Activated CD8-positive, alpha-beta memory T cell treated with anti-CD3 and anti-CD28 coated beads, Interleukin-2, amount 50 U/mL, for 4 hours (primary cell): ENCODE measurements around the gene CHCHD3.

Experiments used
- DNase-seq: peaks from one replicate; pipeline ENCODE4 v3.0.0-alpha.2; 2020

The CHCHD3 gene

DNA sequence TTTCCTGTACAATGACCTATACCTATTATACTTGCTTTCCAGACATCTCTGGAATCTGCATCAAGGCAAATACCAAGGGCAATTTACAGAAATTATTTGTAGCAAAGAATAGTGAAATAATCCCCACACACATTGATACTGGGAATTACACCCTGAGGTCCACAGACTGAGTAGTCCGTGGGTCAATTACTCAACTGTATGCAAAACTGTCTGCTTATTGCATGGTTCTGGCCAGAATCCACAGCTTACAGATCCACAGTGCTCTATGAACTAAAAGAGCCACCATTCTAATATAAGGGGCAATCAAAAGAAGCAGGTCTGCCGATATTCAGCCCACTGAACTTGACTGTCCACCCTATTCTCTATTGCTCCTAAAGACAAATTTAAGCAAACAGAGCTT is 5.7 kb downstream of the CHCHD3 start:
- no peak for DNase-seq

DNA sequence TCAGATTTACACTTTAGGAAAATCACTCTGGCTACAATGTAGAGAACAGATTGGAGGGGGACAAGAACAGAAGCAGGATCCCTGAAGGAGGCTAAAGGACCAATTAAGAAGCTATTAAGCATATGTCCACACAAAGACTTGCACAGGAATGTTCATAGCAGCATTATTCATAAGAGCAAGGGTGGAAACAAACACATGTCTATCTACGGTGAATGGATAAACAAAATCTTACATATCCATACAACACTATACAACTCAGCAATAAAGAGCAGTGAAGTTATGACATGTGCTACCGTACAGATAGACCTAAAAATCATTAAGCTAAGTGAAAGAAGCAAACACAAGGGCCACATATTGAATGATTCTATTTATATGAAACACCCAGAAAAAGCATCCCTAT is 10.4 kb downstream of the CHCHD3 start:
- DNase-seq, result no peak

DNA sequence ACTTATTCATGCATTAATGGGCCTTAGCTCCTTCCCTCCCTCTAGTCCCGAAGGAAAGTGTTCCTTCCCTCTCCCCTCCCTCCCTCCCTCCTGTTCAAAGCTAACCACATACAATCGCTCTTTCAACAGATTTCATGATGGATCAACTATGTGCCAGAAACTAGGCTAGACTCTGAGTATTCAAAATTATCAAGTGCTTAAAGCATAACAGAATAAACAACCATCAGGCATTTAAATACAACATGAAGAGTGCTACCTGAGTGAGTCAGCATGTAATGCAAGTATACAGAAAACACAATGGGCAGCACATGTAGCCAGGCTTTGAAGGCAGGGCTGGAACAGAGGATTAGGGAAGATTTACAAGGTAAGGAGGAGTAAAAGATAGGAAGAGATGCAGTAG is 11.3 kb downstream of the CHCHD3 start:
- no peak for DNase-seq

DNA sequence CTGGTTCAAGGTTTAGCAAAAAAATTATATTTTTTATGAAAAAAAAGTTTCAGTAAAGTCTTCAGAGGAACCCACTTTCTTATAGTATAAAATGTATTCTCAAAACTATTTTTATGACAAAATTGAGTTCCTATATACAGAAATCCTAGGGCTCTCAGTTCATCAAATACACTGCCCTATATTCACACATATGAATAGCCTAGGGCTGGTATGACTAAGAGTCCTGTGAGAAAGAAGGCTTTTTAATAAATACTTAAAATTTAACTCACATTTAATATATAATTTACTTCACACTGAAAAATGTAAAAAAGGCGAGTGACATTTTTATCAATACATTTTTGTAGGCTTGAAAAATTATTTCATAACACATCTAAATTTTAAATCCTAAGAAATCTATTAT is 16.6 kb downstream of the CHCHD3 start:
- no peak for DNase-seq

DNA sequence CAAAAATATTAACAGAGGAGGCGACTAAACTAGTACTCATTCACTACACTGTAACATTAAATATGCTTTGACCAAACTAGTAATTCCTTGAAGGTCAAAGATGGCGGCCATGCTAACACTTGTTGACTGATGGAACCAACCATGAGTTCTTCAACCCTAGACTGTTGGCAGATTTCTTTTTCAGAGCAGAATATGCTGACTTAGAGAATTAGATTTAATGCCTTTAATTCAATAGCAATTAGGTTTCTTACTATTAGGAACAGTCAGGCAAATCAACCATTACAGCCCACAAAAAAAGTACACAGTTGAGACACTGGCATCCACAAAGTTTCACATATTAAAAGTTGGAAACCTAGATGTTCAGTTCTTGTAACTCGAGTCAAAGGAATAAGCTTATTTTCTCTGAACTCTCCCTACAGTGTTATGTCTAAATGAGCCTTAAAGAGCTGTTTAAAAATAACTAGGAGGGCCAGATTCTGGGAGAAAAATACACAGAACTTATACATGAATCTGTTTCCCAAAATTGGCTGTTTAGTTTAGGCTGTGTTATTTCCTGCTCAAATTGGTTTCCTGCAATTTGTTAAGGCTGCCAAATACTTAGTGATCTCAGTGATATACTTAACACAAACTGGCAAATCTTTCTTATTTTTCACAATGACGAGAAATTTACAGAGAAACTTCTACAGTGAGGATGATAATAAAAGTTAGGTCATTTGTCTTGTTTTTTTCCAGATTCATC is 17.6 kb downstream of the CHCHD3 start:
- DNase-seq, result no peak

DNA sequence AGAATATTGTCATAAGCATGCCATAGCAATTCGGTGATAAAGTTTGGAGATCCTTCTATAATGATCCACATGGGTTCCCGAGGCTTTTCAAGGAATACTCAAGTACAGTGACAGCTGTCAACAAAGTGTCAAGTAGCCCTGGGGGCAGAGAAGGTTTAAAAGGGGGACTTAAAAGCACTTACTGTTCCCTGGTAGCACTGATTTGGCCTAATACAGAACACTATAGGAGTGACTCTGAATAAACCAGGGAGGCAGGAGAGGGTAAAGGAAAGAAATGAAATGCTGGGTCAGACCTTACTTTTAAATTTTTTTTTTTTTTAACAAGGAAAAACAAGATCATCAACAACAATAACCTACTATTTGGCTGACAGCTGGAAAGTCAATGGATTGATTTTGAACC is 20.1 kb downstream of the CHCHD3 start:
- no peak for DNase-seq

DNA sequence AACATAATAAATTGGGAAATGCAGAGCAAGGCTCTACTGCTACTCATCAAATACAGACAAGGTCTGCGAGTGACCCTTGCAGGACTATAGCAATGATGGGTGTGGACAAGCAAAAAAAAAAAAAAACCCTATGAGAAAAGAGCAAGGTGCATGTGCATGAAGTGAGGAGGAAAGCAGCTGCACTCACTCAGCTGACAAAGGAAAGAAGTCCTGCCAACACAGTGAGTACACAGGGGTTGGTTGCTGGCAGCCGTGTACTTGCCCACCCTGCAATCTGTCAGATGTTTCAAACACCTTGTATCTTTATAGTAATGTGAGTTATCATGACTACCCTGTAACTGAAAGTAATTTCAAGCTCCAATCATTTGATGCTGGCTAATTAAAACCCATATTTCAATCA is 20.5 kb downstream of the CHCHD3 start:
- no peak for DNase-seq

DNA sequence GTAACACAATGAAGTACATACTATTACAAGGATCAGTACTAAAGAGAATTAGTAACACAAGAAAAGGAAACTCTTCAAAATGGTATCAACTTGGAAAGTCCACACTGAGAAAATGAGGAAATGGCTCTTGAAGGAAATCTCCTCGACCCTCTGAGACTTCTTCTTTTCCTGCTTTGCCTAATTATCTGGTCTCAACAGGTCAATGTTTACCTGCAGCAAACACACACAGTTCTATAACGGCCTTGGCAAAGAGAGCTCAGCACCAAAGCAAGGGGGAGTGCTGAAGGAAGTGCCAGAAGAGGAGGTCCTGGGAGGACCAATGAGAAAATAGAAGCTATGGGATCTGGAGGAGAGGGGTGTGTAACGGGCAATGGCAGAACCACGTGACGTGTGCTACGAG is 21.9 kb downstream of the CHCHD3 start:
- no peak for DNase-seq

DNA sequence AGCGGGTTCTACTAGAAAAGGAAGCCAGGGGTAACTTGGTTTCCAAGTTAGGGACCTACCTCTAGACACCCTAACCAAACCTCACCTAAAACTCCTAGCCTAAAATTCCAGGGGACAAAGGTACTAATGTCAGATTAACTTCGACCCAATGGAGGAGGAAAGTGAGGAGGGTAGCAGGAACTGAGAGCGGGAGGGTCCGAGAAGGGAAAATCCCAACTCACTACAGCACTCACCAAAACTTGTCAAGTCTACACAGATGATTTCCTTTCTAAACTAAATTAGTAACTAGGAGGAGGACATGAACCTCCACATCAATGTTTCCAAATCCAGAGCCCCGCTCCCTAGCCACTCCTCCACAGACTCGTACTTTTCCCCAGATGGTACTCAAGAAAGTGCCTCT is 22.6 kb downstream of the CHCHD3 start:
- no peak for DNase-seq

DNA sequence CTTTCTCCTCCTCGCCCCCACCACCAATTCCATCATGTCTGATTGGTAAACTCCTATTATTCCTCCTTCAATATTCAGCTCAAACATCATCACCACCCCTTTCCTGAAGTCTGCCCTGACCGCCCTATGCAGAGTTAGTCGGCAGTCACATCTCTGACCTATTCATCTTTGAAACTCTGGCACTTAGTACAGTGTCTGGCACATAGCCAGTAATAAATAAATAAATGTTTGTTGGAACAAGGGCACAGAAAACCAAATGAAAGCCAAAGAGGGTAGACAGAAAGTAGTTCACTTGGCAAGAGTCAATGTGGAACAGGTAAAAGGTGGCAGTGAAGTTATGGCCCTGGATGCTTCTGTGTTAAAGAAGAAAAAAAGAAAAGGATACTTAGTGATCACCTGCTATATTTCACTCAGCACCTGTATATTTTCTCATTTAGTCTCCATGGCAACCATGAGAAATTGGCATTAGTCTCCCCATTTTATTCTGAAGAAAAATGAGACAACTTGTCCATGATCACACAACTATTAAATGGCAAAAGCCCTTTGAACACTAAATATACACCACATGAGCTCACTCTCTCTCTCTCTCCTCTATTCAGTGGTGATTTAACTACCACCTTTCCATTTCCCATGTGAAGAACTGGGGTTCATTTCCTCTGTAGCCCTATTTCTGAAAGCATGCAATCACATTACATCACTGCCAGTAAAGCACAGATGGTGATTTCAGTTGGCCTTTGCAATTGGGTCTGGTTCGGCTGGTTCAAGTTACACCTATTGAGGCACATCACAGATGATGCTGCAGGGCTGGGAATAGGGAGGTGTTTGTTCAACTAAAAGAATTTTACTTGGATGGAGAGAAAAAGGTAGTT is 25.3 kb downstream of the CHCHD3 start:
- DNase-seq, result no peak

DNA sequence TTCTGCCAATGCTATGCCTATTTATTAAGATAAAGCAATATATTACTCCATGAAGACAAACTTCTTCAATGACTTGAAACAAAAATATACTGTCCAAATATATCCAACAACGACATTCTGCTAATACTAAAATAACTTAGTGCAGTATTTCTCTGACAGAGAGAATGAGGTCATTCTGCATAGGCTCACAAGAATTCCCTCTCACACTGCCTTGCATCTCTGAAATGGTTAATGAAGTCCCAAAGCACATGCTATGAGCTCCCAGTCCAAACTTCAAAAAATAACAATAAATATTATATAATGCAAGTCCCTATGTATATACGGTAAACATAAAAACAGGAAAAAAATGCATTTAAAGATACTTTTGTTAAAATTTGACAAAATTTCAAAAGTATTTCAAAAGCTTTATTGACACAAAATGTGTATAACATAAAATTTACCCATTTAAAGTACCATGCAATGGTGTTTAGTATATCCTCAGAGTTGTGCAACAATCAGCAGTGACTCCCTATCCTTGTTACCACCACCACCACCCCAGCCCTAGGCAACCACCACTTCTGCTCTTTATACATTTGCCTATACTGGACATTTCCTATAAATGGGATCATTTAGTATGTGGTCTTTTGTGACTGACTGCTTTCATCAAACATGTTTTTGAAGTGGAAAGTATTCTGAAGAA is 27.6 kb downstream of the CHCHD3 start:
- no peak for DNase-seq

DNA sequence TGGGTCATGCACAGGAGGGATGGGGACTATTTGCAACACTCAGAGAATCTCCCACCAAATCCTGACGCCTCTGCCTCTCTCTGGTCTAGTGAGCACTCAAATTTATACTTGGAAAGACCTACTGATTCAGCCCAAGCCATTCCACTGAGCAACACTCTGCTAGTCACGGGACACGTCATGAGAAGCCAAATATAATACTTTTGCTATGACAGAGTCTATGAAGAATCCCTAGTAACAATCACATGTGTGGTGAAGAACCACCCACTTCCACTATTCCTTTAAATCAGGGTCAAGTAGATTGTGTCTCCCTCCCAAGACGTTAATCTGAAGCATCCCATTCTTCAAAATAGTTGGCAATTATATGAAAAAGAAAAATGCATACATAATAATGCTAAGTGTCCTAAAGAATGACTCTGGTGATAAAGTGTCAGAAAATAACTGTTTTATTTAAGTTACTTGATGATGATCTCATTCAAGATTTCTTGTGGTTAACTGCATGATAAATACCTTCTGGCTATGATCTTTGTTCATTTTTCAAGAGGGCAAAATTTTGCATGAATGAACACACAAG is 28.5 kb downstream of the CHCHD3 start:
- no peak for DNase-seq

DNA sequence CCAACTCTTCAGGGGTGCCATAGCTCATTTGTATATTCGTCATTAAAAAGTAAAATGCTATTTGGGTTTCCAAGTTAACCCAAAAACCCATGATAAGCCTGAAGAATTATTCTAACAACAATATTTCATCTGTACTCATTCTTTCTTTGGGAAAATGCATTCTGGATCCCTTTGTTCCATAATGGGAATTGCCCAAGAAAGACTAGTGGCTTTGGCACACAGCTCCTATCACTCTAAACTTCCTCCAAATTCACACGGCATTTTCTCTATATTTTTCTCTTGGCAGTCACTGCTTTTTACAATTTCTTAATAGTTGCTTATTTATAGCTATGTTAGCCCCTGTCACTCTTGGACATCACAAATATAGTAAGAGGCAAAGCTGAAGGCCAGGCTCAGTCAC is 29.1 kb downstream of the CHCHD3 start:
- no peak for DNase-seq

DNA sequence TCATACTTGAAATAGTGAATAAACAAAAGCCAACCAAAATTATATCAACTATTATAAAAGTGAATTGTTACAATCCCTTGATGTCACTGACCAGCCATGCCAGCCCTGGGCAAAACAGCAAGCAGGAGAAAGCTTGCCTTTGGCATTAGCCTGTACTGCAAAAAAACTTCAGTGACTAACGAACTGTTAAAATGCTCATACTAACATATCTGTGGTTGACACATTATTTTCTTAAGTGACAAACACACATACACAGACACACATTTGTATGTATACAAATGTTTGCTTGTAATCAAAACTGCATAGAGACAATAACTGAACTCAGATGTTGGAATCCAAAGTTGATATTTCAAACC is 29.5 kb downstream of the CHCHD3 start:
- DNase-seq, result no peak

DNA sequence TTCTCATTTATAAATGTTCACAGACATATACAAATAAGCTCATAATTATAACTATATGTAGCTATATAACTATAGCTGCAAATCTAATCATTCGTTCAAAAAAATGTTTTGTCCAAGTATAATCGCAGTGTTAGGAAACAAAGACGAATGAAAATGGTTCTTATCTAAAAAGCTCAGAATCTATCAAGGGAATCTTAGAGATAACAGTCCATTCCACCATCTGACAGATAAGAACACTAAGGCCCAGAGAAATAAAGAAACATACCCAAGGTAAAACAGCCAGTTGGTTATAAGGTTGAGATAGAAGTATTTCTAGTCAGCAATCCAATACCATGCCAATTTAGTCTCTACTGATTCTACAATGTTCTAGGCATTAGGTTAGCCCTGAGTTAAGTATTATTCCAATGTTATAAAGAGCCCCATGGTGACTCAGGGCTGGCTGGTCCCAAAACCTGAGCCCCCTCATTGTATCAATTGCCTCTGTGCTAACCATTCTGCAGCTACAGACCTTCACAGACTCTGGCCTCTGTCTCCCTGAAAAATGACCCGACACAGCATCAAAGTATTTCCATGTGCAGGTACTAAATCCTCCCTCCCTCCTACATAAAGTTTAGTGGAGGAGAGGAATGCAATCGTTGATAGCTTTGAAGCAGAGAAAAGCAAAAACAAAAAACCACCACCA is 30.0 kb downstream of the CHCHD3 start:
- no peak for DNase-seq

DNA sequence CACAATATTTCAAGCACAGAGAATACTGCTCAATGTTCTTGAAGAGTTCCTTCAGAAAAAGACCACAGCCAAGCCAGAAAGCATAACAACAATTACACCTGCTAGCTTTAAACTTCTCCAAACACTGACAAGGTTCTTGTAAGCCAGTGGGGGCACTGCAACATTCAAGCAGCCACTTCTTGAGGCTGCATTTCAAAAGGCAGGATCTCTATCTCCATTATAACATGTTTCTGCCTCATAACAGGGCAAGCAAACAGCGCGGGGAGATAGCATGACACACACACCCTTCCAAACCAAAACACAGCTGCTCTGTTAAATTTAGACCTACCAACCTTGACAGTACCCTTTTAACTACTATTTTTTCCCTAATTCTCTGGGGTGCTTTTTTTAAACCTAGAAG is 30.8 kb downstream of the CHCHD3 start:
- no peak for DNase-seq

DNA sequence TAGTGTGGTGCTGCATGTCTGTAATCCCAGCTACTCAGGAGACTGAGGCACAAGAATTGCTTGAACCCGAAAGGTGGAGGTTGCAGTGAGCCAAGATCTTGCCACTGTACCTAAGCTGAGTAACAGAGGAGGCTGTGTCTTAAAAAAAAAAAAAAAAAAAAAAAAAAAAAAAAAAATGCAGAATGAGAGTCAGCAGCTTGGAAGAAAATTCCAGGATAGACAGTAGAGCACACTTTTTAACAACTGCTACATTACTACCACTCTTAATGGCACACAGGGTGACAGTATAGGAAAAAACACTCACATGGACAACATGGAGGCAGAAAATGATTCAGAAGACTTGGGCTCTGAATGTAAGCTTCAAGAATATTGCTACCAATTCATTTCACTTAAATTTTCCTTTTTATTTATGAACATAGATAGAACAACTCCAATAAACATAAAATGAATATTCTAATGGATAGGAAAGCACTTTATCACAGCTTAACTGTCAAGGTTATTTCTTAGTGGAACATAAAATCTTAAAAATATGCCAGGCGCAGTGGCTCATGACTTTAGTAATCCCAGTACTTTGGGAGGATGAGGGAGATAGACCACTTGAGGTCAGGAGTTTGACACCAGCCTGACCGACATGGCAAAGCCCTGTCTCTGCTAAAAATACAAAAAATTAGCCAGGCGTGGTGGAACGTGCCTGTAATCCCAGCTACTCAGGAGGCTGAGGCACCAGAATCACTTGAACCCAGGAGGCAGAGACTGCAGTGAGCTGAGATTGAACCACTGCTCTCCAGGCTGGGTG is 31.5 kb downstream of the CHCHD3 start:
- DNase-seq, result no peak

DNA sequence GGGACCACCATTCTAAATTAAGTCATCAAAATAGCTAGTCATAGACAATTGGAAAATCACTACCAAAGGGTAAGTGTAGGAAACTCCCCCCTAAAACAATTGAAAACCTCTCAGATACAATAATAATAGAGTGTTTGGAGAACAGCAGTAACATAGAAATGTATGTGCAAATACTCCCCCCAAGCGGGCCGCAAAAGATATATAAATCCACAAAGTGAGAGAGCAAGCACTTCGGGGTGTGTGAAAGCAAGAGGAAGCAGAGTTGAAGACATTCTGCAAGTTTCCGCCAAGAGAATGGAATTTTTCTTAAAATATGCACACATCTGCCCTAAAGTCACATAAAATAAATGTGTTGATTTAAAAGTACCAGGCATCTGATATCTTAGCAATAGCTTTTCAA is 33.3 kb downstream of the CHCHD3 start:
- no peak for DNase-seq

DNA sequence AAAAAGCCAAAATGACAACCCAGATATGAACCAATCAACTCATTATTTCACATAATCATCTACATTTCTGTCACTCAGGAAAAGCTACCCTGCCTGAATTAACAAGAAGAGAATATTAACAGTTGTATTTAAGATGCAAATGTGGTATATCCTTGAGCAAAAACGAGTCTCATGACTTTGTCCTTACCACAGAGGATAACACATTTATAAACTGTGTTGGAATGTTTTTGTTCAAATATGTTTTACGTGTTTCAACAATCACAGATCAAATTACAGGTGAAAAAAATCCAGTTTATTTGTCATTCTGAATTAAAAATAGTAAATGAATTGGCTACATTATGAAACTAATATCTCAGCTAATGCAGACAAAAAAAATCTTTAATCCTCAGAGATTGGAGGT is 34.6 kb downstream of the CHCHD3 start:
- no peak for DNase-seq

DNA sequence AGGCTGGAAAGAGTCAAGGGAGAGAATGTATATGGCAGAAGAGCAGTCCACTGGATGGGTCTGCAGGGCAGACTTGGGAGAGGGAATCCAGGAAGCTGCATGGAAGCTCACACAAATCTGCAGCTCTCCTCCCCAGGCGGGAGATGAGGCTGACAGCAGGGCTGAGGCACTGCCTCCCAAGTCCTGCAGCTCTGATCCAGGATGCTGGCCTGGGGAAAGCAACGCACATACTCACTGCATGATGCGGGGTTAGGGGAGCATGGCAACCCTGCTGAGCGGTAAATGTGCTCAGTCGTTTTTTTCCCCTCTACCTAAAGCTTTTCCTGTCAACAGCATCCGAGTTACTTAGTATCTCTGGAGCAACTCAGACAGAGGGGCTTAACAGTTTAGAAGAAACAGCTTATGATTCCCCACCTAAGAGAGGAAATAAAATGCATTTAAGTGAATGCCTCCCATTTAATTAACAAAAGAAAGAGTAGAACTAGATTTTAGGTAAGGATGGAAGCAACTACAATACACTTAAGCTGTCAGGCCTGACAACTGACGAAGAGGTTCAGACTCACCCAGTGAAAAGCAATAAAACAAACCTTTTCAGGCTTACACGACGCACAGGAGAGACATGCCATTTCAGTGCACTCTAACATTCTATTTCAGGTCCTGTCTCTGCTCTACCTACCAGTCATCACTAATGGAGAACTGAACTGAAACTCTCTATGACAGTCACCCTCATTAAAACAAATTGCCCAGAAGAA is 37.0 kb downstream of the CHCHD3 start:
- no peak for DNase-seq

DNA sequence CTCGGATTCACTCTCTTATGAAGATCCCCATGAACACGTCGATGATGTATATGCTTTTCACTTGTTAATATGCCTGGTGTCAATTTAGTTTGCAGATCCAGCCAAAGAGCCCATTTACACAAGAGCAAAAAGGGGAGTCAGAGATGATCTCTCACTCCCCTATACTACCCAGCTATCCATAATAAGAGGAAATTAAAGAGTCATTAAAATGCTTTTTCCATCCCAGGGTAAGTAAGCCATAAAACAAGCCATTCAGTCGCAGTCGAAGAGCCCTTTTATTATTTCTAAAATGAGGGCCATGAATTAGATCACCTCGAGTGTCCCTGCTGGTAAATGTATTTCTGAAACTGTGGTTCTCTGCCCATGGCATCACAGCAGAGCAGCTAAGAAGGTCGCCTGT is 41.2 kb downstream of the CHCHD3 start:
- no peak for DNase-seq
